Endodermal cell (in vitro differentiated cells): ENCODE results near the gene MRRF. TPM values are rescaled to one million over a fixed set of nuclear protein-coding genes. Genes with fewer than 3 reads are reported as not detected.

Source experiments
- DNase-seq: peaks from one replicate; pipeline ENCODE4 v3.0.0-alpha.2; 2017
- H3K27ac ChIP-seq: 2 replicates; pipeline ENCODE4 v1.5.1; 2013; ENCODE audit warnings: mild to moderate bottlenecking, low read depth, low read length, moderate library complexity
- H3K27me3 ChIP-seq: 2 replicates; pipeline ENCODE4 v1.6.1; 2013; ENCODE audit warnings: mild to moderate bottlenecking, low read length, moderate library complexity; ENCODE audit not compliant: insufficient read depth, control insufficient read depth, poor library complexity, severe bottlenecking
- H3K36me3 ChIP-seq: 2 replicates; pipeline ENCODE4 v1.7.0; 2013; ENCODE audit warnings: mild to moderate bottlenecking, low read length, moderate library complexity; ENCODE audit not compliant: control insufficient read depth, insufficient read depth
- H3K4me1 ChIP-seq: one replicate; pipeline ENCODE4 v1.7.0; 2013; ENCODE audit warnings: low read length; ENCODE audit not compliant: control insufficient read depth, insufficient read depth
- H3K4me3 ChIP-seq: 2 replicates; pipeline ENCODE4 v1.5.1; 2013; ENCODE audit warnings: mild to moderate bottlenecking, low read length, moderate library complexity
- H3K9ac ChIP-seq: 2 replicates; pipeline ENCODE4 v1.6.1; 2013; ENCODE audit warnings: mild to moderate bottlenecking, low read length, moderate library complexity; ENCODE audit not compliant: poor library complexity, severe bottlenecking; ENCODE audit errors: extremely low read depth
- H3K9me3 ChIP-seq: 2 replicates; pipeline ENCODE4 v1.6.1; 2013; ENCODE audit warnings: mild to moderate bottlenecking, low read length, moderate library complexity; ENCODE audit not compliant: control insufficient read depth
- H3K27ac Mint-ChIP-seq: 2 replicates; pipeline ENCODE4 v1.8.0; 2020; ENCODE audit warnings: mixed read lengths
- H3K27me3 Mint-ChIP-seq: 2 replicates; pipeline ENCODE4 v1.8.0; 2021; ENCODE audit warnings: mild to moderate bottlenecking, mixed read lengths; ENCODE audit not compliant: insufficient read depth
- H3K36me3 Mint-ChIP-seq: 2 replicates; pipeline ENCODE4 v1.8.0; 2020; ENCODE audit warnings: low read depth, mixed read lengths
- H3K4me1 Mint-ChIP-seq: 2 replicates; pipeline ENCODE4 v1.8.0; 2020; ENCODE audit warnings: mixed read lengths
- H3K4me3 Mint-ChIP-seq: 2 replicates; pipeline ENCODE4 v1.8.0; 2020; ENCODE audit warnings: mild to moderate bottlenecking, moderate library complexity, mixed read lengths
- H3K9me3 Mint-ChIP-seq: 2 replicates; pipeline ENCODE4 v1.8.0; 2020; ENCODE audit warnings: mild to moderate bottlenecking, mixed read lengths
- CTCF ChIP-seq: fragments of 200-600 bp; sonication (generic); conservative IDR thresholded peaks from 2 replicates; pipeline ENCODE4 v1.5.0; 2021; ENCODE audit warnings: antibody characterized with exemption, mild to moderate bottlenecking
- WGBS, 2 experiments: methylation state at CpG; one replicate each; pipeline versions ENCODE4 v1.1.5 to v1.1.7; 2013; ENCODE audit warnings: missing lambda C conversion rate in 2 of 2, mixed read lengths in 1 of 2; ENCODE audit not compliant: insufficient coverage in 1 of 2, insufficient read length in 1 of 2; 5-methylcytosine and 5-hydroxymethylcytosine counted together
- total RNA-seq, 2 donors: library from RNA; stranded (reverse); fragmentation: NEBNext Ultra II Directional in 1 of 2; extraction: Animal tissue kit (Norgen Biotek cat#: 25700) in 1 of 2; gene quantifications; 2 replicates in 1 of 2; 3 replicates in 1 of 2; pipeline ENCODE4 v1.2.1, GENCODE V29; 2021

The MRRF gene
- total RNA-seq, 2 donors from 2014 or later, result 25.8 to 27.6 TPM

GRCh38 chr9:122377241-122378164 is 112.8 kb downstream of the MRRF start:
- Histone ChIP-seq H3K4me1 (peaks cover 9% of the 10 kb centered on the region), H3K9me3 (no peaks in the 10 kb centered on the region), H3K4me3 (no peak overlapping the region), H3K27me3 (peaks cover 25% of the 10 kb centered on the region), H3K36me3 (no peaks in the 10 kb centered on the region), H3K9ac (no peak overlapping the region), H3K27ac (no peak overlapping the region)
- Mint-ChIP-seq H3K9me3 (peaks cover 5% of the 10 kb centered on the region), H3K36me3 (no peaks in the 10 kb centered on the region), H3K27ac (no peak overlapping the region), H3K27me3 (peaks cover 18% of the 10 kb centered on the region), H3K4me3 (no peak overlapping the region), H3K4me1 (peaks cover 19% of the 10 kb centered on the region)
- DNase-seq, result no peak
- no peak for TF ChIP-seq CTCF
- 84 to 96% methylated on average over 18 to 24 of the region's 24 CpGs for WGBS, 2 experiments

DNA sequence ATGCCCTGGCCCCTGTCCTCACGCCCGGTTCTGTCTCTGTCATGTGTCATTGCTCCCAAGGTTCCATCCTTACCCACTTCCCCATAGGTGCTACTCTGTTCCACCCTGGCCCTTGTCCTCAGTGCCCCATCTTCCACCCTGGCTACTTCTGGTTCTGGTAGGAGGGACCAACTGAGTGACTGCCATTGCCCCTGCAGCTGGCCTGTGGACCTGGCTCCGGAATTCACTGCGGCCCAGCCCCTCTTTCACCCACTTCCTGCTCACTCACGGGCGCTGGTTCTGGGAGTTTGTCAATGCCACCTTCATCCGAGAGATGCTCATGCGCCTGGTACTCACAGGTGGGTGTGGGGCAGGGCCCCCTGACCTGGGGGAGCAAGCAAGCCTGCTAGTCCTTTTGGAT is 113.6 kb downstream of the MRRF start:
- no peak overlapping the region for H3K27ac ChIP-seq
- Mint-ChIP-seq H3K27ac (no peak overlapping the region), H3K4me1 (peaks cover 19% of the 10 kb centered on the region), H3K4me3 (no peak overlapping the region), H3K27me3 (peaks cover 14% of the 10 kb centered on the region), H3K9me3 (peaks cover 5% of the 10 kb centered on the region), H3K36me3 (no peaks in the 10 kb centered on the region)
- no peak for DNase-seq
- H3K9me3 ChIP-seq, result no peaks in the 10 kb centered on the region
- no peak overlapping the region for H3K9ac ChIP-seq
- TF ChIP-seq CTCF, result no peak
- H3K27me3 ChIP-seq, result peaks cover 18% of the 10 kb centered on the region
- peaks cover 9% of the 10 kb centered on the region for H3K4me1 ChIP-seq
- 90 to 100% methylated on average over 6 to 8 of the region's 8 CpGs for WGBS, 2 experiments
- H3K4me3 ChIP-seq, result no peak overlapping the region
- no peaks in the 10 kb centered on the region for H3K36me3 ChIP-seq

DNA sequence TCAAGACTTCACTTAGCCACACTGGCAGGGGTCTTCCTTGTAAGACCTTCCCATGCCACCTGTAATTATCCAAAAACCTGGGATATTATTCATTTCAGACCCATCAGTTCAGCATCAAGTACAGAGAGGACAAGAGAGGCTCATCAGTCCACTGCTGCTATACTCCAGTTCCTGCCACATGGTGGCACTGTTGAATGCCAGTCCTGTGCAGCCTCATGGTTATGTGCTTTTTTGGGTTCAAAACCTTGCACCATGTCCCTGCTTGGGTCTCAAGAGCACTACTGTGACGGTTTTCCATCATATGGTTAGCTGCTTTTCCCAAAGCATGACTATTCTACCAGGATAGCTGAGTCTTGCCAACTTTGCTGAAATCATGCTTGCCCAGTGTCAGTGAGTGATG is 114.7 kb downstream of the MRRF start:
- peaks cover 19% of the 10 kb centered on the region for H3K4me1 Mint-ChIP-seq
- TF ChIP-seq CTCF, result peak; percentile 83
- peaks cover 6% of the 10 kb centered on the region for H3K27me3 Mint-ChIP-seq
- H3K4me3 Mint-ChIP-seq, result no peak overlapping the region
- peaks cover 5% of the 10 kb centered on the region for H3K9me3 Mint-ChIP-seq
- Histone ChIP-seq H3K27ac (no peak overlapping the region), H3K9me3 (no peaks in the 10 kb centered on the region), H3K36me3 (no peaks in the 10 kb centered on the region), H3K9ac (no peak overlapping the region), H3K27me3 (peaks cover 7% of the 10 kb centered on the region), H3K4me1 (peaks cover 9% of the 10 kb centered on the region), H3K4me3 (no peak overlapping the region)
- DNase-seq, result peak; percentile 75
- H3K36me3 Mint-ChIP-seq, result no peaks in the 10 kb centered on the region
- WGBS, 2 experiments, result 53 to 55% methylated on average over 1 of the region's 1 CpG
- H3K27ac Mint-ChIP-seq, result no peak overlapping the region
